ENCODE results near the gene TBC1D20. TPM values are rescaled to one million over a fixed set of nuclear protein-coding genes. Genes with fewer than 3 reads are reported as not detected.

TBC1D20 gene
- total and polyA plus RNA-seq, 2 experiments from 2014 or later = 31.0 to 51.4 TPM

GRCh38 chr20:407953-408842 is 54.1 kb downstream of the TBC1D20 start, which contains the start of gene RBCK1:
TSS of gene RBCK1 (plus strand) at chr20:408299. CDS start at chr20:408758, 459 bp downstream.
- 0 out of 2 replicates have a peak, but pooled peaks cover 1% of the 10 kb centered on the region for H4K20me1 ChIP-seq (ENCODE audit: insufficient read depth)
- peaks cover 20% of the 10 kb centered on the region for H3K4me1 ChIP-seq (ENCODE audit: insufficient read depth)
- 1% methylated on average over 49 to 61 of the region's 87 CpGs for whole genome bisulfite sequencing, 2 experiments (ENCODE audit: low coverage in 1 of 2, low lambda C conversion rate in 2 of 2, missing lambda C conversion rate in 2 of 2)
- no peaks in the 10 kb centered on the region for H3K27me3 ChIP-seq (replicated peaks; ENCODE audit: insufficient read depth)
- no peaks in the 10 kb centered on the region for H3K9me3 ChIP-seq (ENCODE audit: low read depth)
- no peaks in the 10 kb centered on the region for H3K9me2 ChIP-seq (ENCODE audit: insufficient read depth)
- H3K36me3 ChIP-seq (ENCODE audit: low read depth) = 0 out of 2 replicates have a peak, but pooled peaks cover 4% of the 10 kb centered on the region
- TF ChIP-seq EZH2 (IDR thresholded peaks at IDR 0.05; ENCODE audit: insufficient read depth, poor library complexity, severe bottlenecking) (no peak), EZH2phosphoT487 (IDR thresholded peaks at IDR 0.05; ENCODE audit: insufficient read depth, low read depth) (no peak)
- peak within 1 kb of the TSS; percentile 100 for H3K4me3 ChIP-seq
- H3K9ac ChIP-seq = peak within 1 kb of the TSS; percentile 97
- in situ Hi-C loops (cut with MboI) = no loop called here
- DNase-seq = peak; percentile 90
- H3K79me2 ChIP-seq (ENCODE audit: insufficient read depth) = peaks cover 51% of the 10 kb centered on the region
- H3K4me2 ChIP-seq (ENCODE audit: unreplicated experiment) = peak within 1 kb of the TSS; percentile 92
- H3F3A ChIP-seq (ENCODE audit: insufficient read depth) = peaks cover 16% of the 10 kb centered on the region
- H3K27ac ChIP-seq = peak within 1 kb of the TSS; percentile 83
- peak within 1 kb of the TSS; percentile 87 for H2AFZ ChIP-seq

- H3K27me3 ChIP-seq (replicated peaks; ENCODE audit: insufficient read depth) = no peaks in the 10 kb centered on the region
- H2AFZ ChIP-seq = peak overlapping the region; percentile 87
- H4K20me1 ChIP-seq (ENCODE audit: insufficient read depth) = no peaks in the 10 kb centered on the region
- WGBS, 2 experiments (ENCODE audit: low coverage in 1 of 2, low lambda C conversion rate in 2 of 2, missing lambda C conversion rate in 2 of 2) = 3% methylated on average over 34 to 44 of the region's 45 CpGs
- no peaks in the 10 kb centered on the region for H3K9me2 ChIP-seq (ENCODE audit: insufficient read depth)
- peaks cover 20% of the 10 kb centered on the region for H3K4me1 ChIP-seq (ENCODE audit: insufficient read depth)
- H3K4me2 ChIP-seq (ENCODE audit: unreplicated experiment) = peak overlapping the region; percentile 76
- peak overlapping the region; percentile 97 for H3K9ac ChIP-seq
- 0 out of 2 replicates have a peak, but pooled peaks cover 4% of the 10 kb centered on the region for H3K36me3 ChIP-seq (ENCODE audit: low read depth)
- TF ChIP-seq EZH2phosphoT487 (IDR thresholded peaks at IDR 0.05; ENCODE audit: insufficient read depth, low read depth) = no peak
- TF ChIP-seq EZH2 (IDR thresholded peaks at IDR 0.05; ENCODE audit: insufficient read depth, poor library complexity, severe bottlenecking) = no peak
- H3K9me3 ChIP-seq (ENCODE audit: low read depth) = no peaks in the 10 kb centered on the region
- H3K4me3 ChIP-seq = peak overlapping the region; percentile 75
- H3K79me2 ChIP-seq (ENCODE audit: insufficient read depth) = peaks cover 42% of the 10 kb centered on the region
- H3F3A ChIP-seq (ENCODE audit: insufficient read depth) = peaks cover 16% of the 10 kb centered on the region
- in situ Hi-C loops (cut with MboI) = no loop called here
- H3K27ac ChIP-seq = peak overlapping the region; percentile 65
- peak; percentile 88 for DNase-seq
Measured at GRCh38 chr20:407133-407952, 55.0 kb downstream of the TBC1D20 start.

- DNase-seq = no peak
- H4K20me1 ChIP-seq (ENCODE audit: insufficient read depth) = no peaks in the 10 kb centered on the region
- TF ChIP-seq EZH2phosphoT487 (IDR thresholded peaks at IDR 0.05; ENCODE audit: insufficient read depth, low read depth) = no peak
- TF ChIP-seq EZH2 (IDR thresholded peaks at IDR 0.05; ENCODE audit: insufficient read depth, poor library complexity, severe bottlenecking) = no peak
- H3K9ac ChIP-seq = peak overlapping the region; percentile 97
- in situ Hi-C loops (cut with MboI) = no loop called here
- peaks cover 16% of the 10 kb centered on the region for H3F3A ChIP-seq (ENCODE audit: insufficient read depth)
- H3K4me3 ChIP-seq = peak overlapping the region; percentile 75
- 0 out of 2 replicates have a peak, but pooled peaks cover 4% of the 10 kb centered on the region for H3K36me3 ChIP-seq (ENCODE audit: low read depth)
- WGBS, 2 experiments (ENCODE audit: low coverage in 1 of 2, low lambda C conversion rate in 2 of 2, missing lambda C conversion rate in 2 of 2) = 78% methylated on average over 9 of the region's 9 CpGs
- peak overlapping the region; percentile 65 for H3K27ac ChIP-seq
- peak overlapping the region; percentile 76 for H3K4me2 ChIP-seq (ENCODE audit: unreplicated experiment)
- H3K27me3 ChIP-seq (replicated peaks; ENCODE audit: insufficient read depth) = no peaks in the 10 kb centered on the region
- peaks cover 20% of the 10 kb centered on the region for H3K4me1 ChIP-seq (ENCODE audit: insufficient read depth)
- peak overlapping the region; percentile 87 for H2AFZ ChIP-seq
- H3K79me2 ChIP-seq (ENCODE audit: insufficient read depth) = peaks cover 33% of the 10 kb centered on the region
- H3K9me3 ChIP-seq (ENCODE audit: low read depth) = no peaks in the 10 kb centered on the region
- H3K9me2 ChIP-seq (ENCODE audit: insufficient read depth) = no peaks in the 10 kb centered on the region
Measured at GRCh38 chr20:406200-407132, 55.9 kb downstream of the TBC1D20 start.

Data from GM23248 (cell line).